PC-3 (cell line): ENCODE measurements around the gene AMPD2. TPM values are rescaled to one million over a fixed set of nuclear protein-coding genes. Genes with fewer than 3 reads are reported as not detected.

Experiments
- ATAC-seq: fragments of 200-7000 bp; cut with Tn5 transposase; 2 replicates; pipeline ENCODE4 v1.9.1; 2020; ENCODE audit warnings: mild to moderate bottlenecking, moderate library complexity
- BruUV-seq: library from RNA; stranded (reverse); fragments of 400-500 nt; replicated peaks from 2 replicates; lab custom pipeline; 2021; lab: Mats Ljungman, UMichigan
- CTCF ChIA-PET: fragments of 300-600 bp; sonication (Branson Sonifier 250); formaldehyde crosslinking; loops from one replicate; lab custom pipeline; 2022; ENCODE audit warnings: antibody characterized with exemption; lab: Charles Lee
- POLR2A ChIA-PET: fragments of 300-600 bp; sonication (Branson Sonifier 250); formaldehyde crosslinking; loops from one replicate; lab custom pipeline; 2022; ENCODE audit warnings: antibody characterized with exemption; ENCODE audit not compliant: unreplicated experiment; lab: Charles Lee
- DNase-seq: peaks from one replicate; pipeline ENCODE4 v3.0.0-alpha.2; 2015
- H2AFZ ChIP-seq: fragments of 300-600 bp; sonication (generic); 2 replicates; pipeline ENCODE4 v1.6.0; 2016; ENCODE audit warnings: antibody characterized with exemption, low read length
- H3F3A ChIP-seq: fragments of 300-600 bp; sonication (generic); one replicate; pipeline ENCODE4 v1.6.0; 2017; ENCODE audit warnings: antibody characterized with exemption, low read length, control low read depth, mild to moderate bottlenecking; ENCODE audit not compliant: unreplicated experiment
- H3K27ac ChIP-seq: fragments of 300-600 bp; sonication (generic); 2 replicates; pipeline ENCODE4 v1.5.1; 2016; ENCODE audit warnings: mild to moderate bottlenecking, low read length
- H3K27me3 ChIP-seq: fragments of 300-600 bp; sonication (generic); 2 replicates; pipeline ENCODE4 v1.6.1; 2016; ENCODE audit warnings: low read length, mixed read lengths
- H3K36me3 ChIP-seq: fragments of 300-600 bp; sonication (generic); 2 replicates; pipeline ENCODE4 v1.6.1; 2016; ENCODE audit warnings: low read depth, mixed run types, low read length, mixed read lengths
- H3K4me1 ChIP-seq: fragments of 300-600 bp; sonication (generic); 2 replicates; pipeline ENCODE4 v1.5.1; 2016; ENCODE audit warnings: low read length; ENCODE audit not compliant: insufficient read depth
- H3K4me2 ChIP-seq: fragments of 300-600 bp; sonication (generic); 2 replicates; pipeline ENCODE4 v1.6.0; 2016; ENCODE audit warnings: low read length
- H3K4me3 ChIP-seq: fragments of 300-600 bp; sonication (generic); 2 replicates; pipeline ENCODE4 v1.5.1; 2016; ENCODE audit warnings: mild to moderate bottlenecking, low read length, mixed read lengths
- H3K79me2 ChIP-seq: fragments of 300-600 bp; sonication (generic); 2 replicates; pipeline ENCODE4 v1.6.1; 2017; ENCODE audit warnings: low read length, mixed read lengths
- H3K9ac ChIP-seq: fragments of 300-600 bp; sonication (generic); 2 replicates; pipeline ENCODE4 v1.6.0; 2016; ENCODE audit warnings: mild to moderate bottlenecking, low read length
- H3K9me2 ChIP-seq: fragments of 300-600 bp; sonication (generic); replicated peaks from 2 replicates; pipeline ENCODE4 v1.6.1; 2016; ENCODE audit warnings: mixed run types, low read length, mixed read lengths
- H3K9me3 ChIP-seq: fragments of 300-600 bp; sonication (generic); 2 replicates; pipeline ENCODE4 v1.6.1; 2016; ENCODE audit warnings: low read length, mixed read lengths
- H4K20me1 ChIP-seq: fragments of 300-600 bp; sonication (generic); 2 replicates; pipeline ENCODE4 v1.6.1; 2016; ENCODE audit warnings: low read length, mixed read lengths
- CTCF ChIP-seq: fragments of 300-600 bp; sonication (generic); conservative IDR thresholded peaks from 2 replicates; pipeline ENCODE4 v1.5.1; 2017; ENCODE audit warnings: antibody characterized with exemption, low read depth, mild to moderate bottlenecking, low read length
- EZH2 ChIP-seq: fragments of 300-600 bp; sonication (generic); IDR thresholded peaks from one replicate; pipeline ENCODE4 v1.6.1; 2017; ENCODE audit warnings: antibody characterized with exemption, mild to moderate bottlenecking, low read length; ENCODE audit not compliant: unreplicated experiment
- EZH2phosphoT487 ChIP-seq: fragments of 300-600 bp; sonication (generic); IDR thresholded peaks from 2 replicates; pipeline ENCODE4 v1.6.1; 2018; ENCODE audit warnings: mild to moderate bottlenecking, antibody characterized with exemption, low read length, borderline replicate concordance
- intact Hi-C: fragments of 100-400 bp; cut with micrococcal nuclease; formaldehyde crosslinking; loops from 2 replicates; pipeline ENCODE4 v1.9.0; 2023
- total RNA-seq: library from RNA; depleted of rRNA; stranded (reverse); fragments of >200 nt; gene quantifications from 2 replicates; pipeline ENCODE4 v1.2.3, GENCODE V29; 2014

Gene AMPD2
- total RNA-seq, 1 experiment from 2014 or later = 75.3 TPM

- Histone ChIP-seq H3K27me3 (no peaks in the 10 kb centered on the region), H3K27ac (no peak overlapping the region), H3K36me3 (no peaks in the 10 kb centered on the region), H3K4me3 (peak overlapping the region; percentile 95), H3K9me3 (no peaks in the 10 kb centered on the region), H3K4me2 (peak overlapping the region; percentile 99), H3F3A (no peaks in the 10 kb centered on the region), H2AFZ (no peak overlapping the region), H3K4me1 (peaks cover 24% of the 10 kb centered on the region), H3K9ac (peak overlapping the region; percentile 88), H4K20me1 (peaks cover 9% of the 10 kb centered on the region), H3K9me2 (no peaks in the 10 kb centered on the region), H3K79me2 (peaks cover 52% of the 10 kb centered on the region)
- CTCF ChIA-PET = no interaction called here
- POLR2A ChIA-PET = no interaction called here
- ATAC-seq (no peak), DNase-seq (no peak)
- intact Hi-C loops = no loop called here
- BruUV-seq = TSS peak; percentile 23
- no peak for TF ChIP-seq CTCF
- no peak for TF ChIP-seq EZH2
- TF ChIP-seq EZH2phosphoT487 = no peak
These were observed 1.9 kb downstream of the AMPD2 start for GRCh38 chr1:109621379-109622136.

GRCh38 chr1:109622137-109622892, 2.7 kb downstream of the AMPD2 start:
- no peak overlapping the region for H3K27ac ChIP-seq
- ChIA-PET POLR2A (no interaction called here), CTCF (no interaction called here)
- no peak for ATAC-seq
- no TSS peak for BruUV-seq
- no peaks in the 10 kb centered on the region for H3K27me3 ChIP-seq
- no peaks in the 10 kb centered on the region for H3K9me3 ChIP-seq
- H2AFZ ChIP-seq = no peak overlapping the region
- peak overlapping the region; percentile 99 for H3K4me2 ChIP-seq
- no peak for DNase-seq
- TF ChIP-seq CTCF = no peak
- TF ChIP-seq EZH2phosphoT487 = no peak
- TF ChIP-seq EZH2 = no peak
- intact Hi-C loops = no loop called here
- peaks cover 9% of the 10 kb centered on the region for H4K20me1 ChIP-seq
- peaks cover 52% of the 10 kb centered on the region for H3K79me2 ChIP-seq
- no peaks in the 10 kb centered on the region for H3K9me2 ChIP-seq
- peak overlapping the region; percentile 95 for H3K4me3 ChIP-seq
- H3K4me1 ChIP-seq = peaks cover 20% of the 10 kb centered on the region
- H3K9ac ChIP-seq = no peak overlapping the region
- no peaks in the 10 kb centered on the region for H3K36me3 ChIP-seq
- H3F3A ChIP-seq = no peaks in the 10 kb centered on the region
